ENCODE results near the gene FSCN2.

The FSCN2 gene

GRCh38 chr17:81534157-81535006, 6.2 kb downstream of the FSCN2 start:
- H3K9me3 Mint-ChIP-seq = no peaks in the 10 kb centered on the region
- no peak overlapping the region for H3K27ac Mint-ChIP-seq
- H3K4me1 Mint-ChIP-seq (ENCODE audit: low read depth) = peaks cover 12% of the 10 kb centered on the region
- intact Hi-C loops (cut with micrococcal nuclease) = no loop called here
- peaks cover 58% of the 10 kb centered on the region for H3K27me3 Mint-ChIP-seq
- H3K4me3 Mint-ChIP-seq = no peak overlapping the region
- H3K36me3 Mint-ChIP-seq (ENCODE audit: low read depth) = peaks cover 18% of the 10 kb centered on the region

DNA sequence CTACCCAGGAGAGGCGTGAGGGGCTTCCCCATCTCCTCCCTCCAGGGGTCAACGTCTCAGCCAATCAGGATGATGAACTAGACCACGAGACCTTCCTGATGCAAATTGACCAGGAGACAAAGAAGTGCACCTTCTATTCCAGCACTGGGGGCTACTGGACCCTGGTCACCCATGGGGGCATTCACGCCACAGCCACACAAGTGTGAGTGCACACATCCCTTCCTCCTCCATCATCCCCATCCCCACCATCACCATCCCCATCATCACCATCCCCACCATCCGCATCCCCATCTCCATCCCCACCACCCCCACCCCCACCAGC, 6.8 kb downstream of the FSCN2 start:
- H3K9me3 Mint-ChIP-seq = no peaks in the 10 kb centered on the region

GRCh38 chr17:81535480-81536298, 7.5 kb downstream of the FSCN2 start:
- Mint-ChIP-seq H3K4me1 (ENCODE audit: low read depth) (peaks cover 12% of the 10 kb centered on the region), H3K9me3 (no peaks in the 10 kb centered on the region), H3K36me3 (ENCODE audit: low read depth) (peaks cover 31% of the 10 kb centered on the region), H3K27ac (no peak overlapping the region), H3K27me3 (peaks cover 57% of the 10 kb centered on the region), H3K4me3 (no peak overlapping the region)
- intact Hi-C loops (cut with micrococcal nuclease) = no loop called here

More for the DNA sequence above, 6.8 kb downstream of the FSCN2 start:
- intact Hi-C loops (cut with micrococcal nuclease) = no loop called here
- H3K36me3 Mint-ChIP-seq (ENCODE audit: low read depth) = peaks cover 24% of the 10 kb centered on the region
- peaks cover 57% of the 10 kb centered on the region for H3K27me3 Mint-ChIP-seq
- H3K4me1 Mint-ChIP-seq (ENCODE audit: low read depth) = peaks cover 12% of the 10 kb centered on the region
- no peak overlapping the region for H3K27ac Mint-ChIP-seq
- no peak overlapping the region for H3K4me3 Mint-ChIP-seq

- Mint-ChIP-seq H3K9me3 (no peaks in the 10 kb centered on the region), H3K36me3 (ENCODE audit: low read depth) (peaks cover 40% of the 10 kb centered on the region), H3K27ac (no peak overlapping the region), H3K4me3 (no peak overlapping the region), H3K27me3 (peaks cover 57% of the 10 kb centered on the region), H3K4me1 (ENCODE audit: low read depth) (peaks cover 12% of the 10 kb centered on the region)
- intact Hi-C loops (cut with micrococcal nuclease) = no loop called here
Observed at GRCh38 chr17:81536299-81537290, 8.4 kb downstream of the FSCN2 start.

GRCh38 chr17:81537343-81537855, 9.2 kb downstream of the FSCN2 start:
- peaks cover 12% of the 10 kb centered on the region for H3K4me1 Mint-ChIP-seq (ENCODE audit: low read depth)
- H3K27me3 Mint-ChIP-seq = peaks cover 57% of the 10 kb centered on the region
- H3K36me3 Mint-ChIP-seq (ENCODE audit: low read depth) = peaks cover 48% of the 10 kb centered on the region
- H3K9me3 Mint-ChIP-seq = no peaks in the 10 kb centered on the region
- intact Hi-C loops (cut with micrococcal nuclease) = no loop called here
- H3K27ac Mint-ChIP-seq = no peak overlapping the region
- H3K4me3 Mint-ChIP-seq = no peak overlapping the region

GRCh38 chr17:81537856-81538555, 9.8 kb downstream of the FSCN2 start:
- intact Hi-C loops (cut with micrococcal nuclease) = no loop called here
- H3K4me3 Mint-ChIP-seq = no peak overlapping the region

DNA sequence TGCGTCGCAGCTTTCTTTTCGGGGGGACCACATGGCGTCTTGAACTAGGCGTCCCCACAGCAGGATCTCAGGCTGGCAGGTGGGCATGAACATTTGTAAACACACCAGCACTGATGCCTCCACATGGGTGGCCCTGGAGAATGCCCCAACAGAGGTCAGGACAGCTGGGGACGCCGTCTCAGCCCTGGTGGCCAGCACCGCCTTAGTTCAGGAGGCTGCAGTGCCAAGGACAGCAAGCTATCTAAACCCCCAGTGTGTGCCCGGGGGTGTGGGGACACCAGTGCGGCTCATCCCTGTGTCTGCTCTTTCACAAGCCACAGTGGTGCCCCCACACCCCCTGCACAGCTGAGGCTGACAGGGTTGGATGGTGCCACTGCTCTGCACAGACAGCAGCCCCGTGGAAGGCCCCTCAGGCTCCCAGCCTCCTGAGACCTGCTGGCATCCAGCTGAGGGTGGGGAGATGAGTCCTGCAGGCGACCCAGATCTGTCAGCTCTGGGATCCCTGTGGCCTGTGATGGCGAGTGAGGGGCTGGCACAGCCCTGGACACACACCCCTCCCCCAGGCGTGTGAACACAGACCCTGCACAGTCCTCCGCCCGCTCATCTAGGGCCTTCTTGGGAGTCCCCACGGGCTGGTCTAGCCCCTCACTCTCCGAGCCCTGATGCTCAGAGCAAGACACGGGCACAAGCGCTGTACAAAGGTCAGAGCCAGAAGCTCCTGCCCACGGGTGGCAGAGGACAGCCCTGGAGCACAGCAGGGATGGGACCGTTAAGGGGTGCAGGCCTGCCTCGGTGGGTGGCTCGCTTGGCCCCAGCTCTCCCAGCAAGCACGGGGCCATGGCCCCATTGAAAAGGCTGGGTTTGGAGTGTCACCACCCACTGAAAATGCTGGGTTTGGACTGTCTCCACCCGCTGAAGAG, 10.7 kb downstream of the FSCN2 start:
- Mint-ChIP-seq H3K9me3 (no peaks in the 10 kb centered on the region), H3K4me3 (no peak overlapping the region), H3K27ac (no peak overlapping the region), H3K4me1 (ENCODE audit: low read depth) (peaks cover 12% of the 10 kb centered on the region), H3K27me3 (peaks cover 48% of the 10 kb centered on the region), H3K36me3 (ENCODE audit: low read depth) (peaks cover 64% of the 10 kb centered on the region)
- intact Hi-C loops (cut with micrococcal nuclease) = no loop called here

More at GRCh38 chr17:81537856-81538555, 9.8 kb downstream of the FSCN2 start:
- H3K9me3 Mint-ChIP-seq = no peaks in the 10 kb centered on the region
- peaks cover 57% of the 10 kb centered on the region for H3K27me3 Mint-ChIP-seq
- H3K36me3 Mint-ChIP-seq (ENCODE audit: low read depth) = peaks cover 54% of the 10 kb centered on the region
- peaks cover 12% of the 10 kb centered on the region for H3K4me1 Mint-ChIP-seq (ENCODE audit: low read depth)
- no peak overlapping the region for H3K27ac Mint-ChIP-seq

- H3K27ac Mint-ChIP-seq = no peak overlapping the region
- no peak overlapping the region for H3K4me3 Mint-ChIP-seq
- peaks cover 42% of the 10 kb centered on the region for H3K27me3 Mint-ChIP-seq
- intact Hi-C loops (cut with micrococcal nuclease) = no loop called here
- peaks cover 12% of the 10 kb centered on the region for H3K4me1 Mint-ChIP-seq (ENCODE audit: low read depth)
- no peaks in the 10 kb centered on the region for H3K9me3 Mint-ChIP-seq
- peaks cover 70% of the 10 kb centered on the region for H3K36me3 Mint-ChIP-seq (ENCODE audit: low read depth)
Observed at GRCh38 chr17:81539571-81539900, 11.4 kb downstream of the FSCN2 start.

- H3K36me3 Mint-ChIP-seq (ENCODE audit: low read depth) = peaks cover 76% of the 10 kb centered on the region
- H3K4me1 Mint-ChIP-seq (ENCODE audit: low read depth) = peaks cover 12% of the 10 kb centered on the region
- H3K27me3 Mint-ChIP-seq = peaks cover 36% of the 10 kb centered on the region
- intact Hi-C loops (cut with micrococcal nuclease) = no loop called here
- H3K27ac Mint-ChIP-seq = no peak overlapping the region
- H3K4me3 Mint-ChIP-seq = no peak overlapping the region
- H3K9me3 Mint-ChIP-seq = no peaks in the 10 kb centered on the region
Observed at GRCh38 chr17:81539961-81540675, 11.9 kb downstream of the FSCN2 start.

DNA sequence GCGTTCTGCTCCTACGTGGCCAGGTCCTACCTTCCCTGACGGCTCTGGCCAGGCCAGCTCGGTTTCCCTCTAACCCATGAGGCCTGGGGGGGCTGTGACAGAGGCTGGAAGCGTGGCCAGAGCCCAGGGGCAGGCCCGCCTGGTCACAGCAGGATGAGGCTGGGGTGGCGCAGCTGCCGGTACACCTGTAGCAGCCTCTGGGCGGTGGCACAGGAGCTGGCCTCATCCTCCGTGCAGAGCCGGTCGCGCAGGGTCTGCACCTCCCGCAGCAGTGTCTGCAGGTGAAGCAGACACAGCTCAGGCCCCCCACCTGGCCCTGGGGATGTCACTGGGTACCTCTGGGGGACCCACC, 12.5 kb downstream of the FSCN2 start:
- intact Hi-C loops (cut with micrococcal nuclease) = no loop called here
- Mint-ChIP-seq H3K4me3 (no peak overlapping the region), H3K4me1 (ENCODE audit: low read depth) (peaks cover 12% of the 10 kb centered on the region), H3K27me3 (peaks cover 31% of the 10 kb centered on the region), H3K36me3 (ENCODE audit: low read depth) (peaks cover 81% of the 10 kb centered on the region), H3K9me3 (no peaks in the 10 kb centered on the region), H3K27ac (no peak overlapping the region)

DNA sequence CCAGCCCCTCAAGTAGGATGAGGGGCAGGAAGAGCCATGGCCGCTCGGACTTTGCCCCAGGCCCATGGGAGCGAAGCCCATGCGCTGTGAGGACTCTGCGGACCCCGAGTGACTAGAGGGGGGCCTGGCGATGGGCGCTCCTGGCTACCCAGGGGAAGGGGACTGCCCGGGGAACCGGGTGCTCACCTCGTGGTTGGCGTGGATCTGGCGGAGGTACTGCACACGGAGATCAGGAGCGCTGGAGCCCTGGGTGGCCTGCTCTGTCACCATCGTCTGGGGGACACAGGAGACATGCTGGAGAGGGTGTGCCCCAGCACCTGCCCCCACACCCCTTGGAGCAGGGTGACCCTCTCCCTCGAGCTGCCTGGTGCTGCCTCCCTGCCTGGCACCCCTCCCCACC, 12.9 kb downstream of the FSCN2 start:
- Mint-ChIP-seq H3K4me1 (ENCODE audit: low read depth) (peaks cover 12% of the 10 kb centered on the region), H3K4me3 (no peak overlapping the region), H3K27me3 (peaks cover 26% of the 10 kb centered on the region), H3K27ac (no peak overlapping the region), H3K36me3 (ENCODE audit: low read depth) (peaks cover 86% of the 10 kb centered on the region), H3K9me3 (no peaks in the 10 kb centered on the region)
- intact Hi-C loops (cut with micrococcal nuclease) = no loop called here
